Stimulated activated CD8-positive, alpha-beta memory T cell treated with anti-CD3 and anti-CD28 coated beads, Interleukin-4, amount 100 ng/mL, for 1 hour (primary cell): ENCODE data around the gene NEB.
"Not testable (repeated sequence)": the region's sequence is repeated elsewhere in the genome, so short reads cannot be mapped to it uniquely, and the experiment has no call there.

Source experiments
- DNase-seq, 2 donors: peaks; one replicate each; pipeline ENCODE4 v3.0.0-alpha.2; 2020; ENCODE audit warnings: low read depth in 2 of 2, low spot score in 1 of 2

NEB gene

DNA sequence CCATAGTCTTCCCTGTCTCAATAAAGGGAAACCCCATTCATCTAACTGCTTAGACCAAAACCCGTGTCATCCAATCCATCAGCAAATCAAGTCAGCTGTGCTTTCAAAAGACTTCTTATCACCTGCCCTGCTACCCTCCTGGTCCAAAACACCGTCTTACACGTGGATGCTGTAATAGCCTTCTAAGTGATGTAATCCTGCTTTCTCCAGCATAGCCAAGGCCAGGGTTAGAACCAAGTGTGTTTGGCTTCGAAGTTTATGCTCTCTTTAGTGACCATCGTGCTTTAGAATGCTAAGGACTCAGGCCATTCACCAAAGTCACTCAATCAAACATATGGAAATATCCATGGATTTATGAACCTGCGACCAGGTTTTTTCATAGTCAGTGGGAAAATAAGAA is 25.5 kb downstream of the NEB start:
- DNase-seq, result no peak

DNA sequence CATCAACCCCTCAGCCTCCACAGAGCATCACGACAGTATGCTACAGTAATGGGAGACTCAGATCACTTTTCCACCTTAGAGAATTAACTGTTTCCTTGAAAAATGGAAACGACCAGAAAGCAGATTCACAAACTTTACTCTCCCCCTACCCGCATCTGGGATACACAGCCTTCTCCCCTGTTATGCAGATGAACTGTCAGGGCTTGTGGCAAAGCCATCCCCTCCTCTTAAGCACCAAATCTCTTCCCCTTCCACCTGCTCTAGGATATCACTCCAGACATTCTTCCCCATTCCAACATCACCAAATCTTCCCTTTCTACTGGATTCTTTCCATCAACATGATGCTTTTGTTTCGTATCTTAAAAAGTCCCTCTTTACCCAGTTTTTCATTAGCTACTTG is 26.4 kb downstream of the NEB start:
- no peak for DNase-seq

- DNase-seq, result not testable (repeated sequence)
Observed at GRCh38 chr2:151704480-151704961, 29.8 kb downstream of the NEB start.

- not testable (repeated sequence) for DNase-seq
Observed at GRCh38 chr2:151698134-151698533, 36.1 kb downstream of the NEB start.

DNA sequence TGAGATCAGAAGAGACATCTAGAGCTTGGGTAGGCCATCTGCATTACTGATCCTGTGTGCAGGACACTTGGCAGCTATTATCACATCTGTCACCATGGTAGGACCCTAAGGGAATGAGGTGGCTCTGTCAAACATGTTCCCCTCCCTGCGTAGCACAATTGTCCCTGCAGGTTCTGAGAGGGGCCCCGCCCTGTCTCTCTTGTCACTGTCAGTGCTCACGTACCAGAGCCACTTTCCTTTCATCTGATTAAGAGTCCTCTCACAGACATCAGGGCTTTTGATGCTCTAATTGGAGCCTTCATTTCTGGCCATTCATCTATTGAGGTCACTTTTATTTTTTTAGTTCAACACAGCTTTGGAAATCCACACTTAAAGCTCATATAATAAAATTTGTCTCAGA is 38.5 kb downstream of the NEB start:
- DNase-seq, result no peak

DNA sequence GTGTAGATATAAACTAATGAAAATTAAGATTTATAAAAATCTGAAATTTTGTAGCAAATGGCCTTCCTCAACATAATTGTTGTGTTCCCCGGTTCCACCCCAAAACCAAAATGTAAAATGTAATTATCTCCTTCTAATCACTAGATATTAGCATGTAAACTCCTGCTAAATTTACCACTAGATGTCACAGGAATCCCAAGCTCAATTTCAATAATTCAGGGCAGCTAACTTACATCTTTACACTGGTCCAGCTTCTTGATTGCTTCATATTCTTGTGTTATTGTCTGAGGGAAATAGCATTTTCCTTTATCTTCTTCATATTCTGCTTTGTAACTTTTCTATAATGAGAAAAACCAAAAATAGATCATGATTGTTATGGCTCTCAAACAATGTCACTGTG is 42.6 kb downstream of the NEB start:
- DNase-seq, result no peak

DNA sequence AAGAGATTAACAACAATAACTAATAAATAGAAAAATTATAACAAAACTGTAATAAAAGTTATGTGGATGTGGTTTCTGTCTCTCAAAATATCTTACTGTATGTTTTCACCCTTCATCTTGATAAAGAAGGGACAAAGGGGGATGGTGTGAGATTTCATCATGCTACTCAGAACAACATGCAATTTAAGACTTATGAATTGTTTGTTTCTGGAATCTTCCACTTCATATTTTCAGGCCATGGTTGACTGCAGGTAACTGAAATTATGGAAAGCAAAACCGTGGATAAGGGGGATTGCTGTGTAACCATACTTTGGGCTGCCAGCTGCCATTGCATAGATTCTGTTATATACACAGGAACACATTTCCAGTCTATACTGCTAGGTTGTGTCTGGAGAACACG is 45.6 kb downstream of the NEB start:
- no peak for DNase-seq

- no peak for DNase-seq
Observed at GRCh38 chr2:151682459-151683003, 51.7 kb downstream of the NEB start.

DNA sequence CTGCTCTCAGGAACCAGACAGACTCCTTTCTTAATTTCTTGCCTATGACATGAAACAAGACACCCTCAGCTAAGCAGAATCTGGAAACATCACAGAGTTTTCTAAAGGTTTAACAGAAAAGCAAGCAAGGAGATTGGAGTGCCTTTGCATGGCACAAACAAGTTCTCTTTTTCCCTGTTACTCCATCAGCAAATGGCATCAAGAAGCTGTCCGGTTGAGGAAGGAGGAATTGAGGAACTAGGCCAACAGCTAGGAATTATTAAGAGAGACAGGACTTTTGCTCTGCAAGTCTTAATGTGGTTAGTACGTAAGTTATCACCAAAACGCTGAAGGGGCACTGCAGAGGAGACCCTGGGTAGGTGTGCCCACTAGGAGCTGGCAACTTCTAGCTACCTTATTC is 53.2 kb downstream of the NEB start:
- no peak for DNase-seq

GRCh38 chr2:151679994-151680393 is 54.3 kb downstream of the NEB start:
- no peak for DNase-seq

DNA sequence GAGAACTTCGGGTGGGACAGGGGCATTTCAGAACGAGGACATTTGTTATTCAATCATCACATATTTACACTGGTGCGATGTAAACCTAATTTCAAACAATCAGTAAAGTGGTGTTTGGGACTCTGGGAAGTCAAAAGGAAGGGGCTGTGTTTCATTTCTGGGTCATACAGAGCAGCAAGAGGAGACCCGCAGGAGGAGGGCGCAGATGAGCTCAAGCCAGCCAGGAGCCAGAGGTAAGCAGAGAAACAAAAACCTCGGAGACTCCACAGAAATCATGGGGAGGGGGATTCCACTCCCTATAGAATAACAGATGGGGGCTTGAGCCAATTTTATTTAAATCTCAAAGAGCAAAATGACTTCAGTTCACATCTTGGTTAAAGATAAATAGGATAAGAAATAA is 55.4 kb downstream of the NEB start:
- DNase-seq, result no peak

DNA sequence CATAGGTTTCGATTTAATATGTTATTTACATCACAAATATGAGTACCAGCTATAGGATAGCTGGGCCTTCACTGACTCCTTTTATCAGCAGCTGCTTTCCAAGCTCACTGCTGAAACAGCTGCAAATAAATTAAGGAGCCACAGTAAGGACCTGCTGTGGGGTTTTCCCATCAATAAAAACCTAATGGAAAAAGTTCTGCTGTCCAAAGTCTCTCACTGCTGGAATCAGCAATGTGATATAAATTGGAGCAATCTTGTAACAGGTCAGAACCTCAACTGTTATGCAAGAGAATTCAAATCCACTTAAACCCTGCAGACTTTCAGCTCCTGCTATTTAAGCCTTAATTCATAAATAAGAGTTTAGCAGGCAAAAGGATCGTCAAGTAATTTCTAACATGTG is 61.3 kb downstream of the NEB start:
- no peak for DNase-seq

DNA sequence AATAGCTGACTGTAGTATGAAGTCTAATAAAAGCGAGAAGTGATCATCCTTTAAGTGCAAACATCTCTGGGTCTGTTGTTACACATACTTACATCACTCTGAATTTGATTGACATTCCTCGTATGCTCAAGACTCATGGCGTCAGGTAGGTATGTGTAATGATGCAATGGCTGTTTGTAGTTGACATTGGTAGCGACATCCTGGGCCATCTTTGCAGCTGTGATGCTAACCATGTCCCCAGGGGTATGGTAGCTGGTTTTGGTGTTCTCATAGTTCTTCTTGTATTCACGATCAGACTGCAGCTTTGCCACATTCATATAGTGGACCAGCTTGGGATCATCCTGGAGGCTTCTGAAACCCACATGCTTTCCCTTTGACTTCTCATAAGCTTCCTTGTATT is 62.0 kb downstream of the NEB start:
- DNase-seq, result no peak

- no peak for DNase-seq
Observed at GRCh38 chr2:151670846-151671597, 63.3 kb downstream of the NEB start.

GRCh38 chr2:151670346-151670745 is 63.9 kb downstream of the NEB start:
- no peak for DNase-seq

DNA sequence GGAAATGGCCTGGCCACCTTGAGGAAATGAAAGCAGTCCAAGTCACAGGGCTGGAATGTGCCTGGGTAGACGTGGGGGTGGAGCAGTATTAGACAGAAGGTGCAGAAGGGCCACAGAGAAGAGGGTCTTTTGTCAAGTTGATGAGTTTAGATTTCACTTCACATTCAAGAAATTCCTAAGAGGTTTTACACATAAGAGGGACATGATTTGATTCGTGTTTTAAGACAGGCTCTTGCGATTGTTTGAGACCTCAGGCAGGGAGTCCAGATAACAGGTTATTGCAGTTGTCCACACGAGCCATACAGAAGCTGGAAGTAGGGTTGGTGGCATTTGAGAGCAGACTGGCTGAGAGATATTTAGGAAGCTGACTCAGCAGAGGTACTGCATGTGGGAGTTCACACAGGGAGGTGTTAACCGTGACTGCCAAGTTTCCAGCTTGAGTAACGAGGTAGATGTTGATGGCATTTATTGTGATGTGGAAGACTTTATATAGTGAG is 64.6 kb downstream of the NEB start:
- DNase-seq, result peak; percentile 9 to 10

GRCh38 chr2:151668737-151669136 is 65.5 kb downstream of the NEB start:
- no peak for DNase-seq

DNA sequence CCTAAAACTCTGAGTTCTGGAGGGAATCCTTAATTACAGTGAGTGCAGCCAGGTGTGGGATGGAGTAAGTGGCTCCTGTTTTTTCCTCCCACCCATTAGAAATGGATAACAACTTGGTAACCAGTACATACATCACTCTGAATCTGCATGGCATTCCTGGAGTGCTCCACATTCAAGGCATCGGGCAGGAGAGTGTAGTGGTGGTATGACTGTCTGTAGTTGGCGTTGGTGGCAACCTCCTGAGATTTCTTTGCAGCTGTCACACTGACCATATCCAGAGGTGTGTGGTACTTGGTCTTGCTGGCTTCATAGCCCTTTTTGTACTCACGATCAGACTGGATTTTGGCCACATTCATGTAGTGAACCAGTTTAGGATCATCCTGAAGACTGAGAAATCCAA is 68.3 kb downstream of the NEB start:
- no peak for DNase-seq

- DNase-seq, result no peak
Observed at GRCh38 chr2:151664520-151664919, 69.8 kb downstream of the NEB start.

GRCh38 chr2:151661625-151662024 is 72.7 kb downstream of the NEB start:
- DNase-seq, result no peak

DNA sequence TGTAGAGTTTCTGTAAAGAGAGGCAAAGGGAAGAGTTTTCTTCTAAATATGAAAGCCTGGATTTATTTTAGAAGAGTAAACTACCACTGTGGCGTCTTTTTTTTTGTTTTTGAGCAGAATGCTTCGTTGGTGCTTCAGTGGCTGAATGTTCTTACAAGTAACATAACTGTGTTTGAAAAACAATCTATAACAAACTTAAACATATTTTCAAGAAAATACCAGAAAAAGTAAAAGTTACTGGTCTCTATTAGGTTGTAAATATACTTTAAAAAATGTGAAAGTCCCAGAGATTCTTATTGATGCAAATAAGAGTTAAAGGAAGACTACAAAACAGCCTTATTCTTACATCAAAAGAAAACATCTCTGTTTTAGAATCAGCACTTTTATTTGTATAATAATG is 76.2 kb downstream of the NEB start:
- no peak for DNase-seq

DNA sequence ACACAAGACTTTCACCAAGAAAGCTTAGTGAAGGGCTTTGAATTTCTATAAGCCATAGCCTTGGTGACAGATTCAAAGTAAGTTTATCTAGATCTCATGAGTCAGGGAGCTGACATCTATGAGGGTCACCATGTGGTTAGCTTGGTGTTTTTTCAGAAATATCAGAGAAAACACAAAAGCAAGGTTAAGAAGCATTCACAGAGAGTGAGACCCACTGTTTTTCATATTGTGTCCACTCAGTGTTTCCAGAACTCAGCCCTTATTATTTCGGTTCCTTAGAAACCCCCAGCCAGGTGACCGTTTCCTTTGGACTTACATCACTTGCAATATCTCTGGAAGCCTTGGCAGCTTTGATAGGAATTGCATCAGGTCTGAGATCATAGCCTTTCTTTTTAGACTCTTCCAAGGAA is 76.6 kb downstream of the NEB start:
- DNase-seq, result no peak
